Measurements from ENCODE around the gene PTH.

The PTH gene

DNA sequence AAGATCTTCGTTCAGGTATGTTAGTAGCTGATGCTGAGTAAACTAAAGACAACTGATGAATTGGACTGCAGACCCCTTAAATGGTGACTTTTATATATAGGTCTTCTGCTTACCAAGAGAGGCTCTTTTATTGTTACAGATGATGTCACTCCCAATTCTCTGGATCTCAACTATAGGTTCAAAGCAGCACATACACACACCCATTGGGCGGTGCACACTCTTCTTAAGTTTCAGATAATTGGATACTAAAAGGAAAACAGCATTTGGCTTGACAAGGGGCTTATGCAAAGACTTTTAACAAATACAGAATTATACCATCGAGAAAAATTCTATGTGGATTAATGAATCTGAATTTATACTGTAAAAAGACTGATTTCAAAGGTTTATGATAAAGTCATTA, at the start of gene PTH:
Gene PTH, minus strand, starts transcription at position 69 of the 400 bp plus-strand sequence. CDS start 3,142 bp downstream, outside the sequence.
- no peak for DNase-seq

DNA sequence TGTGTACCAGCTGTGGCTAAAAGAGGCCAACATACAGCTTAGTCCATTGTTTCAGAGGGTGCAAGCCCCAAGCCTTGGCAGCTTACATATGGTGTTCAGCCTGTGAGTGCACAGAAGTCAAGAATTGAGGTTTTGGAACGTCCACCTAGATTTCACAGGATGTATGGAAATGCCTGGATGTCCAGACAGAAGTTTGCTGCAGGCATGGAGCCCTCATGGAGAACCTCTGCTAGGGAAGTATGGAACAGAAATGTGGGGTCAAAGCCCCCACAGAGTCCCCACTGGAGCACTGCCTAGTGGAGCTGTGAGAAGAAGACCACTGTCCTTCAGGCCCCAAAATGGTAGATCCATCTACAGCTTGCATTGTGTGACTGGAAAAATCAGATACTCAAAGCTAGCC, 42.2 kb upstream of the PTH start:
- DNase-seq = no peak

DNA sequence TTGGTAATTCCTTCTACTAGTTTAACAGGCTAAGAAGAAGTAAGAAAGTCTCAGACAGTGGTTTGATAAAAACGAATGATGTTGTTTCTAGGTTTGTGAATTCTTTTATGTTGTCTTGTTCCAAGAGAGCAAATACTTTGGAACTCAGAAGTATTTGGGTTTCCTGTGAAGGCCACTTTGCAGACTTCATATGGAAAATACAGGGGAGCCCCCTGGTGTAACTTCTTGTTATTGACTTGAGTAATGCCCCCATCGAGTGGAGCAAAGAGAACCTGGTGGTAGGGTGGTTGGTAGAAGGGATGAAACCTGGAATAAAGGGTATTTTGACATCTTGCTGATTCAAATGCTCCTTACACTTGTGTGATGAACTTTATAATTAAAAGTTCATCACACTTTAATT, 40.0 kb upstream of the PTH start:
- DNase-seq = no peak

DNA sequence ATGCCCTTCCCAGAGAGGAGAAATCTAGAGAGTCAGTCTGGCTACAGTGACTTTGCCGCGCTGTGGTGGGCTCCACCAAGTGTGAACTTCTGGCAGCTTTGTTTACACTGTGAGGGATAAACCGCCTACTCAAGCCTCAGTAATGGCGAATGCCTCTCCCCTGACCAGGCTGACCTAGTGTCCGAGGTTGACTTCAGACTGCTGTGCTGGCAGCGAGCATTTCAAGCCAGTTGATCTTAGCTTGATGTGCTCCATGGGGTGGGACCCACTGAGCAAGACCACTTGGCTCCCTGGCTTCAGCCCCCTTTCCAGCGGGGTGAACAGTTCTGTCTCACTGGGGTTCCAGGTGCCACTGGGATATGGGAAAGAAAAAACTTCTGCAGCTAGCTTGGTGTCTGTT, 38.6 kb upstream of the PTH start:
- no peak for DNase-seq

DNA sequence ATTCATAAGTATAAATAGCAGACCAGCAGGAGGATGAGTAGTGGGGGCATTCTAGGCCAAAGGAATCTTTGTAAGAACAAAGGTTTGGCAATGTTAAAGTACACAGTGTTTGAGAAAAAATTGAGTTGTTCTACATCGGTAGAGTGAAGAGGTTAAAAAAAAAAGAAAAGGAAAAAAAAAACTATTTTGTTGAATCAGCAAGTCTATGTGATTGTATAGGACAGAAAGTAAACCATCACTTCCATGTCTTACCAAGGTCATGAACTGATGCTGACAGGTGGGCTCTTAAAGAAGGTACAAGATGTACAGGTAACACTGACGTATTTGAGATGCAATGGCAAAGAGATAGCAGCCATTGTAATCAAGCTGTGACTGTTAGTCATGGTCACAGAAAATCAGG, 29.5 kb upstream of the PTH start:
- DNase-seq = no peak

DNA sequence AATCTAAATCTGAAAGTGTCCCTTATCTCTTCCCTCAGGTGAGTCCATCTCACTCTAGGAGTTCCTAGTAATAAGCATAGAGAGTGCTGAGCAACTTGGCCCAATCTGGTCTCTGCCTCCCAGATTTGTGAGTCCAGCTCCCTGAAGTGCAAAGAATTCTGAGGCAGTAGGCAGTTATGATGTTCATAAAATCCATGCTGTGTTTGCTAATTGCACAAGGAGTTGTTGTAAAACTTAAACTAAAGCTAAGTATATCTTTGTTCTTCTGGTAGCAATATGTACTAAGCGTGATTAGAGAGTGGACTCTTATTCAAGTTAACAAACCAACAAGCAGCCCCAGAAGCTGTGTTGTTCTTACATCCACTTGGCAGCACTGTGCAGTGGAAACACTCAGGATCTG, 7.6 kb upstream of the PTH start:
- no peak for DNase-seq

DNA sequence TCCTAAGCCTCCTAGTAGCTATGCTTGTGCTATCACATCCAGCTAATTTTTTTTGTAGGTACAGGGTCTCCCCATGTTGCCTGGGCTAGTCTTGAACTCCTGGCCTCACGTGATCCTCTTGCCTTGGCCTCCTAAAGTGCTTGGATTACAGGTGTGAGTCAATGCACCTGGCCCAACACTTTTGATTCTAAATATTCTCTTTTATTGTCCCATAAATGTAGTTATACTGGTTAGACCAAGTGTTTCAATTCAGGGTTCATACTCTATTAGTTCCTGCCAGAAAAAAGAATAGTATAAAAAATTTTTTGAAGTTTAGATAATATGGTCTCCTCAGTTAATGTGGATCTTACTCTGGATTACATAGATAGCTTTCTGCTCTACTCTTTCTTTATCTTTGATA, 6.7 kb upstream of the PTH start:
- DNase-seq = no peak

DNA sequence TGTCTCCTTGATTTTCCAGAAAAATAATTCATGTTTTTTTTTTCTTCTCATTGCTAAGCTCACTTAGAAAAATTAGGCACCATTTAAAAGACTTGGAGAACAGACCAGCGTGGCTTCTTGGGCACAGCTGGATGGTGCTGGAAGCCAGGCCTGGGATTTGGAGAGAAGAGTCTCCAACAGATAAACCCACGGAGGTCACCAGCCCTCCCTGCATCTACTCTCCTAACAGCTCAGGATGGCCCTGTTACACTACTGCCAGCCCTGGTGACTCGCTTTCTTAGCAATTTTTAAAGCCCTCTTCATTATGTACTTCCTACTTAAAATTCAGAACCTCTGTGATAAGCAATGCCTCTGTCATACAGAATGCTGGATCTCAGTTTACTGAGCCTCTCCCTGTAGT, 1.7 kb downstream of the PTH start:
- DNase-seq = no peak

DNA sequence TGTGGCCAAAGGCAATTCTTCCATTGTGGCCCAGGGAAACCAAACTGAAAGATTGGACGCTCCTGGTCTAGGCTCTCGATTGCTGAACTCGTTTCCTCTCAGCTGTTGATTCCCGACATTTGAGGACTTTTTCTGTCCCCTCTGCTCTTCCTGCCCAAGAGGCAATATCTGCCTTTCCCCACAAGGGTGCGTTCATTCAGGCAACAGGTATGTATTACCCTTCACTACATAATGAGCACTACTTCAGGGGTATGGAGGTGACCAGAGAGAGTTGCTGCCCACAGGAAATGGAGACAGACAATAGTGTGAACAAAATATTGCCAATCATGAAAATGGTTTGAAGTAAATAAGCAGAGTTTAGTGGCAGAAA, 8.2 kb downstream of the PTH start:
- no peak for DNase-seq

DNA sequence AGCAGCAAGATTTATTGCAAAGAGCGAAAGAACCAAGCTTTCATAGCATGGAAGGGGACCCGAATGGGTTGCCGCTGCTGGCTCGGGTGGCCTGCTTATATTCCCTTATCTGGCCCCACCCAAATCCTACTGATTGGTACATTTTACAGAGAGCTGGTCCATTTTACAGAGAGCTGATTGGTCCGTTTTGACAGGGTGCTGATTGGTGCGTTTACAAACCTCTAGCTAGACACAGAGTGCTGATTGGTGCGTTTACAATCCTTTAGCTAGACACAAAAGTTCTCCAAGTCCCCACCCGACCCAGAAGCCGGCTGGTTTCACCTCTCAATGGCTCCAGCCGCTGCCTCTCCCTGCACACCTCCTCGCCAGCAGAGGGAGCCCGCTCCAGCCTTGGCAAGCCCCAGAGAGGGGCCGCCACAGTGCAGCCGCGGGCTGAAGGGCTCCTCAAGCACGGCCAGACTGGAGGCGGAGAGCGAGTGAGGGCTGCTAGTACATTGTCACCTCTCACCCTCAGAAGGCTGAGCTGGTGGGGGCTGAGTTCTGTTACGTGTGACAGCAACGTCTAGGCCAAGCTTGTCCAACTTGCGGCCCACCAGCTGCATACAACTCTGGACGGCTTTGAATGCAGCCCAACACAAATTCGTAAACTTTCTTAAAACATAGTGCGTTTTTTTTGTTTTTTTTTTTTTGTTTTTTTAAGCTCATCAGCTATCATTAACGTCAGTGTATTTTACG, 8.7 kb downstream of the PTH start:
- DNase-seq = no peak

DNA sequence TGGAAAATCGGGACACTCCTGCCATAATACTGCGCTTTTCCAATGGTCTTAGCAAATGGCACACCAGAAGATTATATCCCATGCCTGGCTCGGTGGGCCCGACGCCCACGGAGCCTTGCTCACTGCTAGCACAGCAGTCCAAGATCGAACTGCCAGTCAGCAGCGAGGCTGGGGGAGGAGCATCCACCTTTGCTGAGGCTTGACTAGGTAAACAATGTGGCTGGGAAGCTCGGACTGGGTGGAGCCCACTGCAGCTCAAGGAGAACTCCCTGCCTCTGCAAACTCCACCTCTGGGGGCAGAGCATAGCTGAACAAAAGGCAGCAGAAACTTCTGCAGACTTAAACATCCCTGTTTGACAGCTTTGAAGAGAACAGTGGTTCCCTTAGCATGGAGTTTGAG, 15.6 kb downstream of the PTH start:
- DNase-seq = no peak

DNA sequence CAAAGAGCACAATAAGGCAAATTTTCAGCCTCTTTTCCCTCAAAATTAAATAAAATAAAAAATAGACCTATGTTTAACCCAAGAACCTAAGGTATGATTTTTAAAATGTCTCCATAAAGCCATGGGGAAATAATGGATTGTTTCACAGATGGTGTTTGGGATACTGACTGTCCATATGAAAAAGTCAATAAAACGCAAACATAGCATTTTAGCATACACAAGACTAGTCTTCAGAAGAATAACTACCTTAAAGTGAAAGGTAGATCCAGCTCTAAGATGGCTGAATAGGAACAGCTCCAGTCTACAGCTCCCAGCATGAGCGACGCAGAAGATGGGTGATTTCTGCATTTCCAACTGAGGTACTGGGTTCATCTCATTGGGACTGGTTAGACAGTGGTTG, 16.1 kb downstream of the PTH start:
- DNase-seq = no peak

DNA sequence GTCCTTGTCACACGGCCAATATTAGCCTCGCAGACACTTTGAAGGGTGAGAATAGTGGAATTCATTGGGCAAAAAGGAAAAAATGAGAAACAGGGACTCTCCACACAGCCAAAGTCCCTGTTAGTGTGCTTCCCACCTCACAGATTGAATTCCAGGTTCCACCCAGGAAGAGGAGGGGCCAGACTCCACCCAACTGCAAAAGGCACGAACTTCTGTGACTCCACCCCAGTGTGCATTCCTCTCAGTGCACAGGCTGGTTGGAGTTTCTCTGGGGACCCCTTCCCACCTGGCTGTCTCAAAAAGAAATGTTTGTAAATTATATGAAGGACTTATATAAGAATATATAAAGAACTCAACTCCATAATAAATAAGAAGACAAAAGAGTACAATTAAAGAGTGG, 20.7 kb downstream of the PTH start:
- DNase-seq = no peak

DNA sequence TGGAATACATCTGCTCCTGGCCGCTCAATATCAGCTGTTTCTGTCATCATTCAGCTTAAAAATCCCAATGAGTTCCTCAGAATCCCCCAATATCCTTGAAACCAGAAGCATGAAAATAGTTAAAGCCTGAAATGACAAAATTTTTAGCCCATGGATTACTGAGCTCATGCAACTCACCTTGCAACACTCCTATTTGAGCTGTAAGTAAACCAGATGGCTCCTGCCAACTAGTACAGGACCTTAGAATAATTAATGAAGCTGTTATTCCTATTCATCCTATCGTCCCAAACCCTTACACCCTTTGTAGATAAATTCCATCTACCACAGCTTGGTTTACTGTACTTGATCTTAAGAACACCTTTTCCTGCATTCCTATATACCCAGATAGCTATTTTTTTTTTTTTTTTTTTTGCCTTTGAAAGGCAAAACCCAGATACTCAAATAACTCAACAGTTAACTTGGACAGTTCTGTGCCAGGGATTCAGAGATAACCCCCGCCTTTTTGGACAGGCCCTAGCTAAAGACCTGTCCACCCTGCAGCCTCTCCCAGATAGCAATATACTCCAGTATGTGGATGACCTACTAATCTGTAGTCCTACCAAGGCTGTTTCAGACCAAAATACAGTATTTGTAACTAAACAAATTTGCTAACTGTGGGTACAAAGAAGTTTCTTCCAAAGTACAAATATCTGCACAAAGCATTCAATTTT, 22.6 kb downstream of the PTH start:
- no peak for DNase-seq

DNA sequence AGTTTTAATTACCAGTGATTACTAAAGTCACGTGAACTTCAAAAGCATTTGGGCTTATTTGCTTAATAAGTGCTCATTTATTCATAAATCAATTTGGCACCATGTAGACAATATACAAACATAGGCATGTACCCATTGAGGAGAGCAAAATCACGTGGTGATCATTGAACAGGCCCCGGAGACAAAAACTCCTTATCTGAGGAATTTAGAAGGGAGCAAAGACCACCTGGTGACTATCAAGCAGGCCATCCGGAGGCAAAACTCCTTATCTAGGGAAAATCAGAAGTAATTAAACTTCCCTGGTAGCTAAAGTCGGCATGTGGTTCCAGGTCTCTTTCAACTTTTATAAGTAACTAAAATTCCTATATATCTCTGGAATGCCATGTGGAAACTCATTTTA, 27.0 kb downstream of the PTH start:
- no peak for DNase-seq

DNA sequence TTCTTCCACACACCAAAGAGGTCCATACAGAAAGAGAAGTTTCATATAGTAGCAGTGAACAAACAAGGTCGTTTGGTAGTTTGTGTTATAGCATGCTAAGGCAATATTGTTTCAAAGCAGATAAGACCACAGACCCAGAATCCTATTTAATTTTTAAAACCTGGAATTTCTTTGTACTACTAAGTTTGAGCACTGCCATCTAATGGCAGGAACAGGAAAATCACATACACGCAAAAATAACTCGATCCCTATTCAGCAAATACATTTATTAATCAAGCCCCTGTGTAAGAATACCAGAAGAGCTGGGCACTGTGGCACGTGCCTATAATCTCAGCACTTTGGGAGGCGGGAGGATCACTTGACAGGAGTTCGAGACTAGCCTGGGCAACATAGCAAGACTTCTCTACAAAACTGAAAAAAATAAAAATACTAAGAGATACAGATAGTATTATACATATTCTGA, 29.9 kb downstream of the PTH start:
- no peak for DNase-seq

DNA sequence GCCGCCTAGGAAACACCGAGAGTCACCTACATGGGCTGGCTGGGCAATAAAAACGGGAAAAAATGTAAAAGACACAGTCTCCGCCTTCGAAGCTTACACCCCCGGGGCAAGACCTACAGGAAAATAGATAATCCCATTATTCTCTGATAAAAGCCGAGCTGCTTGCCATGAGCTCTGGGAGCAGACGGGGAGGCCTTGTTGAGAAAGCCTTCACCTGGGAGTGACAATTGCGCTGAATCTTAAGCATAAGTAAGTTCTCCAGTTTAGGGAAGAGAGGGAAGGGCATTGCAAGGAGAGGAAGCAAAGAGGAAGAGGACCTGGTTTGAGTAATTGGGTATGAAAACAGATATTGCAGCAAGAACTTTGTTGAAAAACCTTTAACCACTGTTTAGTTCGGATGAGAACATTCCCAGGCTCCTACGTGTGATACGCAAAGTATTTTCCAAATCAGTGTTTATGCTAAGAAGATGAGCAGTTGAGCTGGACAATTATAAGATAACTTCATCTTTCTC, 32.0 kb downstream of the PTH start:
- no peak for DNase-seq

DNA sequence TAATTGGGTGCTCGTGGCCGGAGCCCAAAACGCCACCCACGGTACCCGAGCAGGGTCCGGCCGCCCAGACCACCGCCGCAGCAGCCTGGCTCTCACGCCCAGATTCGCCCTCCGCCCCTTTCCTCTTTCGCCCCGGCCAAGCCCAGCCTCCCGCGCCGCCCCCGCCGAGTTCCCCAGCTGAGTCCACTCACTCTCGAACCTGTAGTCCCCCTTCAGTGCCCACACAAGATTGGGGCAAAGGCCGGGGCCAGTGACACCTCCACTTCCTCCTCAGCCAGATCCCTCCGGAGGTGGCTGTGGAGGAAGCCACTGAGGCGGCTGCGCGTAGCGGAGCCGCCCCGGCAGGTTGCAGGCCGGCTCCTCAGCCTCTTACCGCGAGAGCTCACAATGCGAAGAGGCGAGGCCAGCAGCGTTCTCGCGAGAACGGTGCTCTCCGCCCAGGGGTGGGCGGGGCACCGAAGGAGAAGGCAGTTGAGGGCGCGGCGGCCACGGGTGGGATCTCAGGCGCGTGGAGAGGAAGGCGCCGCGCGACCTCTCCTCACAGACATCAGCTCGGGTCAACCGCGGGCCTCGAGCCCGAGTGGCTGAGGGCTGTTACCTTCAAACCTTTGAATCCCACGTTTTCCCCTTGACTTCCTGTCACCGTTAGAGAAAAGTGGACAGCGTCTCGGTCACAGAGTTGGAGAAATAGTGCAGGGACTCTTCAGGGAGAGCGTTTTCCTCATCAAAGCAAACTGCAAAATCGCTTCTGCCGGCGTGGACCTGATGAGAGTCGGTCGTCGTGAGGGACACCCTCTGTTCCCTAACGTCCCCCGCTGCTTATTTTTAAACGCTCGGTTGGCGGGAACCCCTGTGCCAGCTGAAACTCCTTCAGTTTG, 32.7 kb downstream of the PTH start, which contains the start of gene BTBD10:
Gene BTBD10, minus strand, starts transcription at position 322 of the 878 bp plus-strand sequence. CDS start 18,098 bp downstream, outside the sequence.
- peak; percentile 92 for DNase-seq

DNA sequence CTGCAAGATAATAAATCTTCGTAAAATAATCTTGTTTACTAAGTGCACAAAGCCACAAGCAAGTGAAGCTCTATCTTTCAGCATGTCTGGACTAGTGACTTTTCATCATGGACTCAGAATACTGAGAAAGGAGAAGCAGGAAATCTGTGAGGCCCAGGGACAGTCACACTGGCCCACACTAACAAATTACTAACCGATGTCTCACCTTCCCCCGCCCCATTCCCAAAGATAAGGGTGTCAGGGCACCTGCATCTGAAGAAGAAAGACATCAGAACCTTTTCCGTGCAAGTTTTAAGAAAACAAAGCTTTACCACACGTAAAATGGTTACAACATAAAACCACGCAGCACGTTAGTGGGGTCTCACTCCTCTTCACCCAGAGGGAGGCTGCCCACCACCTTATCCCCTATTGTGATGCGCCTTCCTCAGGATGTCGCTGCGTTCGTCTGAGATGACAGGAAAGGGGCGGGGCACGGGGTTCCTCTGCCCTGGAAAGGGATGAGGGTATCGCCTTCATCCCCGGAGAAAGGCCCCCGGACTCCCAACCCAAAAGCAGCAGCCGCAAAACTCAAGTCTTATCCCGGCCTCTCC, 33.4 kb downstream of the PTH start:
- peak; percentile 23 for DNase-seq

DNA sequence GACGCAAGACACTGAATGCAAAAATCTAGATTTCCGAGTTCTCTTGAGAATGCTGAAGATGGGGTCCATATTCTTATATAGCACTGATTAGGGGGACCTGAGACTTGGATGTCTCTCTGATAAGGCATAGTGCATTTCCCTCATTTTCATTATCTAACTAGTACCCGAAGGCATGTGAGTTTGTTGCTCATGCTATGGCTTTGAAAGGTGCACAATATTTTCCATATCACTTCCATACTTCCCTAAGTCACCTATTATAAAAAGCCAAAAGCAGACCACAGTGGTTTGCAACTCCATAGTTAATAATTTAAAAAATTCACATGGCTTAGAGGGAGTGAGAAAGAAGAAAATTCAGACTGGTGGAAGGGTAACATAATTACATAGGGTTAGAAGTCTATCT, 34.5 kb downstream of the PTH start:
- DNase-seq = no peak

DNA sequence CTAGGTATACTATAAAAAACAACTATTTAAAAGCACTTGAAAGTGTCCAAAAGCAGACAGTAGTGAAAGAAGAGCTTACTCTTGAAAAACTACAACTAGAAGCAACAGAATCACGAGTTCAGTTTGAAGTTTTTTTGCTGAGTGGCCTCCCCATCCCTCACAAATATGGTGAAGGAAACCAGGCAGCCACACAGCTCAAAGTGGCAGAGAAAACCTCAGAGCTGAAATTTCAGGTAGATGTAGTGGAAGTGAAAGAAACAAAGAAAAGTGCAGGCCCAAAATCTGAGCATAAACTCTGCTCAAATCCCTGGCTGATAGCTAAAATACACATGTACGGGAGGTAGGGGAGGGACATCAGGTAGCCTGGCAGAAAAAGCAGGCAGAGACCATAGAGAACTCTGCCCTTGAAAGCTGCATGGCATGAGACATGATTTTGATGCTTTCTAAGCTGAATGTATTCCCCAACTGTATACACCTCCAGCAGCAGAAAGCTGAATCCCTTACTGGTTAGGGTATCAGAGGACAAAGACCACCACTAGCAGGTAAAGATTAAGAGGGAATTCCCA, 44.9 kb downstream of the PTH start:
- DNase-seq = no peak

DNA sequence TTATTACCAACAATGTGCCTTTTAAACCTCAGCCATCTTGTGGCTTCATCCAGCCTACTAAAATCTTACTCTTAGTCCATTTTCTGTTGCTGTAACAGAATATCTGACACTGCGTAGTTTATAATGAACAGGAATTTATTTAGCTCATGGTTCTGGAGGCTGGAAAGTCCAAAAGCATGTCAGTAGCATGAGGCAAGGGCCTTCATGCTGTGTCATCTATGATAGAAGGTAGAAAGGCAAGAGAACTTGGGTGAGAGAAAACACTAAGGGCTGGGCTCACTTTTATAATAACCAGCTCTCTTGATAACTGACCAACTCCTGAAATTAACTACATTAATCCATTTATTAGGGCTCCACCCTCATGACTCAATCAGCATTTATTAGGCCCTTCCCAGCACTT, 46.3 kb downstream of the PTH start:
- DNase-seq = no peak

DNA sequence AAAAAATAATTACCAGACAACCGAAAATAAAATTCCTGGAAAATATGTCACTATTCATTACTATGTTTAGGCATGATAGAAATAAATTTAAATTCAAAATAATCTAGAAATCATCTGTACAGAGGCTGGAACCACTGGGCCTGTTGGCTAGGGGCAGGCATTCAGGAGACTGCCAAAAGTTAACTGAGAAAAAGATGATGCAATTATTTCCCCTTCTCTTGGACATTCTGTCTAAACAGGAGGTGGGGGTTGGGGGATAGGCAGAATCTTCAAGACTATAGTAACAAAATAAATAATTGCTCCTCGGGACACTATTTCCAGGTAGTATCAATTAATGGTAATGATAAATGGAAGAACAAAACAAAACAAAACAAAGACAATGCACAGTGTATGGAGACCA, 46.9 kb downstream of the PTH start:
- no peak for DNase-seq

Data from NCI-H1436 (cell line).